Osteocyte (in vitro differentiated cells): ENCODE data around the gene USH1G. TPM values are rescaled to one million over a fixed set of nuclear protein-coding genes. Genes with fewer than 3 reads are reported as not detected.
A peak's percentile ranks its signal among the peaks of the same experiment; 100 is the strongest.
"Not testable (repeated sequence)": the region's sequence is repeated elsewhere in the genome, so short reads cannot be mapped to it uniquely, and the experiment has no call there.

Experiments used
- DNase-seq: peaks from one replicate; pipeline ENCODE4 v3.0.0; 2021; ENCODE audit warnings: mixed read lengths; ENCODE audit not compliant: unreplicated experiment; ENCODE audit errors: extremely low spot score
- H3K27ac Mint-ChIP-seq: one replicate; pipeline ENCODE4 v1.8.0; 2021; ENCODE audit warnings: mild to moderate bottlenecking, mixed read lengths; ENCODE audit not compliant: unreplicated experiment
- H3K27me3 Mint-ChIP-seq: one replicate; pipeline ENCODE4 v1.8.0; 2021; ENCODE audit warnings: mixed read lengths; ENCODE audit not compliant: unreplicated experiment
- H3K36me3 Mint-ChIP-seq: one replicate; pipeline ENCODE4 v1.8.0; 2021; ENCODE audit warnings: mixed read lengths; ENCODE audit not compliant: unreplicated experiment
- H3K4me1 Mint-ChIP-seq: one replicate; pipeline ENCODE4 v1.8.0; 2021; ENCODE audit warnings: mixed read lengths; ENCODE audit not compliant: unreplicated experiment
- H3K4me3 Mint-ChIP-seq: one replicate; pipeline ENCODE4 v1.8.0; 2021; ENCODE audit warnings: mild to moderate bottlenecking, moderate library complexity, mixed read lengths; ENCODE audit not compliant: unreplicated experiment
- H3K9me3 Mint-ChIP-seq: one replicate; pipeline ENCODE4 v1.8.0; 2021; ENCODE audit warnings: mixed read lengths; ENCODE audit not compliant: unreplicated experiment
- total RNA-seq: library from RNA; stranded (reverse); gene quantifications from 2 replicates; pipeline ENCODE4 v1.2.1, GENCODE V29; 2021
- TF ChIP-seq, protein P1 (sequence below): fragments of 200-600 bp; sonication (generic); IDR thresholded peaks from 2 replicates; pipeline ENCODE4 v1.5.0; 2021; ENCODE audit warnings: antibody characterized with exemption, mild to moderate bottlenecking, moderate library complexity

USH1G gene
- total RNA-seq, 1 donor from 2014 or later = not detected

GRCh38 chr17:74970395-74970794, 47.3 kb upstream of the USH1G start:
- DNase-seq = no peak
- TF ChIP-seq, protein P1, sequence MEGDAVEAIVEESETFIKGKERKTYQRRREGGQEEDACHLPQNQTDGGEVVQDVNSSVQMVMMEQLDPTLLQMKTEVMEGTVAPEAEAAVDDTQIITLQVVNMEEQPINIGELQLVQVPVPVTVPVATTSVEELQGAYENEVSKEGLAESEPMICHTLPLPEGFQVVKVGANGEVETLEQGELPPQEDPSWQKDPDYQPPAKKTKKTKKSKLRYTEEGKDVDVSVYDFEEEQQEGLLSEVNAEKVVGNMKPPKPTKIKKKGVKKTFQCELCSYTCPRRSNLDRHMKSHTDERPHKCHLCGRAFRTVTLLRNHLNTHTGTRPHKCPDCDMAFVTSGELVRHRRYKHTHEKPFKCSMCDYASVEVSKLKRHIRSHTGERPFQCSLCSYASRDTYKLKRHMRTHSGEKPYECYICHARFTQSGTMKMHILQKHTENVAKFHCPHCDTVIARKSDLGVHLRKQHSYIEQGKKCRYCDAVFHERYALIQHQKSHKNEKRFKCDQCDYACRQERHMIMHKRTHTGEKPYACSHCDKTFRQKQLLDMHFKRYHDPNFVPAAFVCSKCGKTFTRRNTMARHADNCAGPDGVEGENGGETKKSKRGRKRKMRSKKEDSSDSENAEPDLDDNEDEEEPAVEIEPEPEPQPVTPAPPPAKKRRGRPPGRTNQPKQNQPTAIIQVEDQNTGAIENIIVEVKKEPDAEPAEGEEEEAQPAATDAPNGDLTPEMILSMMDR = no peak
- H3K27ac Mint-ChIP-seq = no peak overlapping the region
- no peaks in the 10 kb centered on the region for H3K9me3 Mint-ChIP-seq
- H3K4me3 Mint-ChIP-seq = no peak overlapping the region
- no peaks in the 10 kb centered on the region for H3K36me3 Mint-ChIP-seq
- peaks cover 16% of the 10 kb centered on the region for H3K27me3 Mint-ChIP-seq
- peaks cover 10% of the 10 kb centered on the region for H3K4me1 Mint-ChIP-seq

DNA sequence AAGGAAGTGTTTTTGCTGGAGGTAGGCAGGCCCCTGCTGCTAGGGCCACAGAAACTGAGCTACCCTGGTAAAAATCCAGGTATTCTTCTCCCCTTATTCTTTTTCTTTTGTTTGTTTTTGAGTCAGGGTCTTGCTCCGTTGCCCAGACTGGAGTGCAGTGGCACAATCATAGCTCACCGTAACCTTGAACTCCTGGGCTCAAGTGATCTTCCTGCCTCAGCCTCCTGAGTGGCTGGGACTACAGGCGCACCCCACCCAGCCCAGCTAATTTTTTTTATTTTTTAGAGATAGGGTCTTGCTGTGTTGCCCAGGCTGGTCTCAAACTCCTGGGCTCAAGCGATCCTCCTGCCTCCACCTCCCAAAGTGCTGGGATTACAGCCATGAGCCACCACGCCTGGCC, 46.4 kb upstream of the USH1G start:
- H3K27me3 Mint-ChIP-seq, DNase-seq, H3K4me3 Mint-ChIP-seq, H3K36me3 Mint-ChIP-seq, H3K9me3 Mint-ChIP-seq: not testable (repeated sequence)
- H3K27ac Mint-ChIP-seq = peak overlapping the region; percentile 14
- peaks cover 10% of the 10 kb centered on the region for H3K4me1 Mint-ChIP-seq

DNA sequence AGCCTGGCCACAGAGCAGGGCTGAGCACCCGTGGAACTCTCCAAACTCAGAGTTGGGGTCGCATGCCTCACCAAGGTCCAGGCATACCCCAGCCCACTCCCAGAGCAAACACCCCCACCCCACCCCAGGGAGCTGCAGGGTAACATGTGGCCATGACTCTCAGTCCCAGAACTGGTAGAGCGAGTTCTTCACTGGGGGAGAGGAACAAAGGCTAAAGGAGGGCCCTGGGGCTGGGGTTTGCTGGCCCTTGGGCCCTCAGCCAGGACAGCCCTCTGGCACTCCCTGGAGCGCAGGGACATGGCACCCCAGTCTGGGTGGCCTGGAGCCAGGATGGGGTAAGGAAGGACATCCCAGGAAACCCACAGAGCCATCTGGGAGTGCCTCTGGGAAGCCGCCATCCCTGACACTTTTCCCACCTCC, 45.3 kb upstream of the USH1G start:
- H3K4me3 Mint-ChIP-seq = no peak overlapping the region
- no peak overlapping the region for H3K27ac Mint-ChIP-seq
- DNase-seq = no peak
- TF ChIP-seq, protein P1 = no peak
- no peaks in the 10 kb centered on the region for H3K36me3 Mint-ChIP-seq
- H3K27me3 Mint-ChIP-seq = peaks cover 5% of the 10 kb centered on the region
- no peaks in the 10 kb centered on the region for H3K9me3 Mint-ChIP-seq
- H3K4me1 Mint-ChIP-seq = peaks cover 10% of the 10 kb centered on the region

GRCh38 chr17:74964988-74965622, 42.0 kb upstream of the USH1G start:
- Mint-ChIP-seq H3K4me3 (no peak overlapping the region), H3K27me3 (no peaks in the 10 kb centered on the region), H3K36me3 (no peaks in the 10 kb centered on the region), H3K27ac (no peak overlapping the region), H3K4me1 (no peaks in the 10 kb centered on the region), H3K9me3 (no peaks in the 10 kb centered on the region)
- TF ChIP-seq, protein P1 = no peak
- DNase-seq = no peak

DNA sequence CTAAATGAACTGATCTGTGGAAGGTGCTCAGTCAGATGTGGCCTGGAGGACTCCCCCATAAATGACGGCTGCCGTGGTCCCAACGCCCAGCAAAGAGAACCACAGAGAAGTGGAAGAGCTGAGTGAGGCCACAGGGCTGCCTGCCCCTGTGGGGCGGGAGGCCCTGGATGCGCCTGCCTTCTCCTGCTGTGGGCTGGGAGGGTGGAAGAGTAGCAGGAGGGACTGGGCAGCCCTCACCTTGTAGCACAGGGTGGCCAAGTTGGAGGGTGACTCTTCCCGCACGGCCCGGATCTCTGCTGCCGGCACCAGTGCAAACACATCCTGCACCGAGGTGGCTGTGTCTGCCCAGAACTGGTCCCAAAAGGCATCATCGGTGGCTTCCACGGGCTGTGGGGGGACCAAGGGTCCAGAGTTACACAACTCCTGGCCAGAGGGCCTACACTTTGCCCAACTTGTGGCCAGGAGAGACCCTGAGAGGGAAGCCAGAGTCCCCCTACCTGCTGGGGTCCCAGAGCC, 41.2 kb upstream of the USH1G start:
- TF ChIP-seq, protein P1 = no peak
- no peak overlapping the region for H3K27ac Mint-ChIP-seq
- H3K4me1 Mint-ChIP-seq = no peaks in the 10 kb centered on the region
- no peaks in the 10 kb centered on the region for H3K36me3 Mint-ChIP-seq
- DNase-seq = no peak
- H3K4me3 Mint-ChIP-seq = no peak overlapping the region
- H3K27me3 Mint-ChIP-seq = peaks cover 3% of the 10 kb centered on the region
- no peaks in the 10 kb centered on the region for H3K9me3 Mint-ChIP-seq
